A673 (cell line): Measurements from ENCODE around the gene VPS37B.

Experiments used
- EZH2 ChIP-seq: fragments of 200-600 bp; sonication (generic); IDR thresholded peaks from 2 replicates; pipeline ENCODE4 v1.6.1; 2017; ENCODE audit warnings: borderline replicate concordance, low read depth, mild to moderate bottlenecking, mixed read lengths, antibody characterized with exemption, low read length; ENCODE audit not compliant: poor library complexity, severe bottlenecking
- TF ChIP-seq, protein P1 (sequence below): fragments of 300-800, 200-600 bp; sonication (generic); conservative IDR thresholded peaks from 2 replicates; pipeline ENCODE4 v1.5.1; 2017; ENCODE audit warnings: low read depth, mild to moderate bottlenecking, antibody characterized with exemption, low read length, moderate library complexity, mixed read lengths

GRCh38 chr12:122846622-122847515 lies 49.1 kb downstream of the VPS37B start:
- TF ChIP-seq, protein P1, sequence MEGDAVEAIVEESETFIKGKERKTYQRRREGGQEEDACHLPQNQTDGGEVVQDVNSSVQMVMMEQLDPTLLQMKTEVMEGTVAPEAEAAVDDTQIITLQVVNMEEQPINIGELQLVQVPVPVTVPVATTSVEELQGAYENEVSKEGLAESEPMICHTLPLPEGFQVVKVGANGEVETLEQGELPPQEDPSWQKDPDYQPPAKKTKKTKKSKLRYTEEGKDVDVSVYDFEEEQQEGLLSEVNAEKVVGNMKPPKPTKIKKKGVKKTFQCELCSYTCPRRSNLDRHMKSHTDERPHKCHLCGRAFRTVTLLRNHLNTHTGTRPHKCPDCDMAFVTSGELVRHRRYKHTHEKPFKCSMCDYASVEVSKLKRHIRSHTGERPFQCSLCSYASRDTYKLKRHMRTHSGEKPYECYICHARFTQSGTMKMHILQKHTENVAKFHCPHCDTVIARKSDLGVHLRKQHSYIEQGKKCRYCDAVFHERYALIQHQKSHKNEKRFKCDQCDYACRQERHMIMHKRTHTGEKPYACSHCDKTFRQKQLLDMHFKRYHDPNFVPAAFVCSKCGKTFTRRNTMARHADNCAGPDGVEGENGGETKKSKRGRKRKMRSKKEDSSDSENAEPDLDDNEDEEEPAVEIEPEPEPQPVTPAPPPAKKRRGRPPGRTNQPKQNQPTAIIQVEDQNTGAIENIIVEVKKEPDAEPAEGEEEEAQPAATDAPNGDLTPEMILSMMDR, result no peak
- TF ChIP-seq EZH2, result no peak
